NT2/D1 (cell line): ENCODE measurements around the gene PPFIBP1.

Source experiments
- YY1 ChIP-seq: IDR thresholded peaks from 2 replicates; pipeline ENCODE4 v1.6.1; 2011; ENCODE audit not compliant: insufficient read length, insufficient read depth
- ZNF274 ChIP-seq: IDR thresholded peaks from 2 replicates; pipeline ENCODE4 v1.6.1; 2011; ENCODE audit warnings: mild to moderate bottlenecking, low read depth, low read length

DNA sequence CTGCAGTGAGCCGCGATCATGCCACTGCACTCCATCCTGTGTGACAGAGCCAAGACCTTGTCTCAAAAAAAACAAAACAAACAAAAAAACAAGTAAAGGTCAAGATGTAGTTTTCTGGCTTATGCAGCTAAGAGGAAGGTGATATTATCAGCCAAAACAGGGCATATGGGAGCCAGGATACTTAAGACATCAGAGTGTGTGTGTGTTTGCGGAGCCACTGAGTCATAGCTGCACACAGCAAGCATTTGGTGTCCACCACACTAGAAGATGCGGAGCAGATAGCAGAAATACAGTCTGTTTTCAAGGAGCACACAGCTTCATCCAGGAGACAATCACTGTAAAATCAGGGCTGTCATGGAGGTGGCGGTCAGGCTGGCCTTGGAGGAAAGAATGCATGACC is 99.6 kb downstream of the PPFIBP1 start:
- TF ChIP-seq YY1 (no peak), ZNF274 (no peak)
